ENCODE data around the gene IL11. TPM values are rescaled to one million over a fixed set of nuclear protein-coding genes. Genes with fewer than 3 reads are reported as not detected.

The IL11 gene
- total and polyA plus RNA-seq, 2 of the 8 experiments (the other 6 are each of a cell fraction or from before 2014, with no cell fraction given): 1.7 to 2.8 TPM

GRCh38 chr19:55348317-55349034 is 21.8 kb downstream of the IL11 start (continued):
- no peak for TF ChIP-seq NANOG (IDR thresholded peaks at IDR 0.05; ENCODE audit: insufficient read depth, low read depth, low read length, poor library complexity, severe bottlenecking)
- TF ChIP-seq JUND (IDR thresholded peaks at IDR 0.05; ENCODE audit: low read length): no peak
- no peak; a peak in 1 of 3 replicates for TF ChIP-seq EP300 (IDR thresholded peaks at IDR 0.05; ENCODE audit: borderline replicate concordance in 1 of 2, low read depth in 2 of 2, low read length in 2 of 2)
- TF ChIP-seq YY1 (IDR thresholded peaks at IDR 0.05; ENCODE audit: low read depth, low read length): 0 out of 2 replicates have a peak, but pooled peaks have one; percentile 4
- TF ChIP-seq GABPA (IDR thresholded peaks at IDR 0.05; ENCODE audit: borderline replicate concordance, insufficient read depth, low read length): peak; percentile 11; the same call in 1 of the 2 replicates
- 0 out of 2 replicates have a peak, but pooled peaks have one; percentile 61 for TF ChIP-seq RBBP5 (IDR thresholded peaks at IDR 0.05; ENCODE audit: borderline replicate concordance, low read depth, low read length)
- no peak; a peak in 1 of 3 replicates for TF ChIP-seq POLR2A (IDR thresholded peaks at IDR 0.05; ENCODE audit: control extremely low read depth in 1 of 2, low read depth in 2 of 2, low read length in 2 of 2)
- peak; percentile 43 for TF ChIP-seq TAF7 (optimal IDR thresholded peaks at IDR 0.05; ENCODE audit: borderline replicate concordance, low read depth, low read length)
- no peak for TF ChIP-seq HDAC6 (IDR thresholded peaks at IDR 0.05; ENCODE audit: low read depth, low read length)
- TF ChIP-seq KDM4A (IDR thresholded peaks at IDR 0.05; ENCODE audit: low read depth, low read length, severe bottlenecking): no peak
- TF ChIP-seq KDM1A (IDR thresholded peaks at IDR 0.05; ENCODE audit: borderline replicate concordance, low read length): no peak
- no peak for TF ChIP-seq RAD21 (IDR thresholded peaks at IDR 0.05 in 1 of 2, conservative IDR thresholded peaks at IDR 0.05 in 1 of 2; ENCODE audit: low read depth in 2 of 2, low read length in 2 of 2)
- TF ChIP-seq CBX5 (IDR thresholded peaks at IDR 0.05; ENCODE audit: low read depth, low read length): no peak
- no peak for TF ChIP-seq SP2 (IDR thresholded peaks at IDR 0.05; ENCODE audit: low read length)
- no peak for TF ChIP-seq SRF (IDR thresholded peaks at IDR 0.05; ENCODE audit: low read depth, low read length)
- no peak for TF ChIP-seq CREB1 (IDR thresholded peaks at IDR 0.05)
- TF ChIP-seq ASH2L (IDR thresholded peaks at IDR 0.05; ENCODE audit: low read length): peak; percentile 50
- no peak for TF ChIP-seq PHF8 (conservative IDR thresholded peaks at IDR 0.05; ENCODE audit: low read depth, low read length)
- peak; percentile 54; the same call in 1 of the 2 replicates for TF ChIP-seq CHD2 (IDR thresholded peaks at IDR 0.05; ENCODE audit: low read length)
- no peak for TF ChIP-seq SIX5 (IDR thresholded peaks at IDR 0.05; ENCODE audit: low read depth, low read length)
- TF ChIP-seq BACH1 (IDR thresholded peaks at IDR 0.05; ENCODE audit: low read length): no peak
- no peak for TF ChIP-seq GTF2F1 (IDR thresholded peaks at IDR 0.05; ENCODE audit: borderline replicate concordance, low read depth, low read length)
- no peak for TF ChIP-seq EGR1 (IDR thresholded peaks at IDR 0.05; ENCODE audit: borderline replicate concordance, low read depth, low read length)
- no peak for TF ChIP-seq TAF1 (IDR thresholded peaks at IDR 0.05; ENCODE audit: low read depth, low read length)
- TF ChIP-seq MAFK (IDR thresholded peaks at IDR 0.05; ENCODE audit: low read depth, low read length): no peak
